Mucosa of descending colon (tissue), 3 donors: Measurements from ENCODE around the gene CCM2L. TPM values are rescaled to one million over a fixed set of nuclear protein-coding genes. Genes with fewer than 3 reads are reported as not detected.

ENCODE experiments used
- ATAC-seq: fragments of 200-7000 bp; cut with Tn5 transposase; one replicate; pipeline ENCODE4 v1.9.1; 2020; ENCODE audit warnings: mild to moderate bottlenecking, moderate library complexity
- DNase-seq, 3 donors: peaks; one replicate each; pipeline ENCODE4 v3.0.0-alpha.2; 2020
- H3K36me3 ChIP-seq: fragments of 200-600 bp; one replicate; pipeline ENCODE4 v1.8.0; 2021; ENCODE audit warnings: low read depth, mild to moderate bottlenecking
- H3K4me1 ChIP-seq: fragments of 200-600 bp; one replicate; pipeline ENCODE4 v1.8.0; 2021; ENCODE audit warnings: low read depth, mild to moderate bottlenecking
- H3K4me3 ChIP-seq: fragments of 200-600 bp; one replicate; pipeline ENCODE4 v1.8.0; 2021; ENCODE audit warnings: mild to moderate bottlenecking
- H3K9me3 ChIP-seq: fragments of 200-600 bp; one replicate; pipeline ENCODE4 v1.8.0; 2021; ENCODE audit warnings: mild to moderate bottlenecking
- CTCF ChIP-seq: fragments of 200-600 bp; IDR thresholded peaks from one replicate; pipeline ENCODE4 v1.8.0; 2022; ENCODE audit warnings: antibody characterized with exemption, mild to moderate bottlenecking
- intact Hi-C, 2 donors: fragments of 100-400 bp; cut with DNase I in 1 of 2; cut with micrococcal nuclease in 1 of 2; formaldehyde crosslinking; loops; one replicate each; pipeline versions ENCODE4 v1.11.0 to v1.11.1; 2022; cut with DNase I, micrococcal nuclease
- total RNA-seq, 3 donors: library from RNA; stranded (reverse); fragmentation: NEBNext Ultra II Directional in 2 of 3; extraction: Animal tissue kit (Norgen Biotek cat#: 25700) in 2 of 3; gene quantifications; one replicate each; pipeline versions ENCODE4 v1.2.1 to v1.2.4, GENCODE V29; 2021 to 2023
- donor health status: DM: no; HTN: no; CAD: no; lungs with moderate emphysema.
- donor health status: DM: no; HTN: no; CAD: no.
- donor health status: DM: no; HTN: yes; CAD: no.

CCM2L gene
- total RNA-seq, 3 donors from 2014 or later = 1.2 to 3.7 (median 1.8) TPM

GRCh38 chr20:32006053-32006452 lies 4.2 kb upstream of the CCM2L start:
- DNase-seq (no peak), ATAC-seq (no peak)
- H3K4me1 ChIP-seq = no peaks in the 10 kb centered on the region

GRCh38 chr20:32006841-32007786 lies 3.1 kb upstream of the CCM2L start:
- TF ChIP-seq CTCF = no peak
- DNase-seq = no peak
- Histone ChIP-seq H3K9me3 (no peaks in the 10 kb centered on the region), H3K36me3 (no peaks in the 10 kb centered on the region), H3K4me1 (no peaks in the 10 kb centered on the region), H3K4me3 (no peak overlapping the region)
- intact Hi-C loops = no loop called here
- no peak for ATAC-seq

More at GRCh38 chr20:32006053-32006452, 4.2 kb upstream of the CCM2L start:
- no peak overlapping the region for H3K4me3 ChIP-seq
- no peaks in the 10 kb centered on the region for H3K36me3 ChIP-seq
- intact Hi-C loops = no loop called here
- no peaks in the 10 kb centered on the region for H3K9me3 ChIP-seq
- no peak for TF ChIP-seq CTCF

- Histone ChIP-seq H3K9me3 (no peaks in the 10 kb centered on the region), H3K36me3 (no peaks in the 10 kb centered on the region), H3K4me3 (no peak overlapping the region), H3K4me1 (no peaks in the 10 kb centered on the region)
- DNase-seq = peak in 1 of 3 donors; percentile 10
- ATAC-seq = no peak
- TF ChIP-seq CTCF = no peak
- intact Hi-C loops = no loop called here
These were observed 2.2 kb upstream of the CCM2L start for GRCh38 chr20:32007787-32008616.

- Histone ChIP-seq H3K9me3 (no peaks in the 10 kb centered on the region), H3K36me3 (no peaks in the 10 kb centered on the region), H3K4me1 (no peaks in the 10 kb centered on the region), H3K4me3 (no peak overlapping the region)
- DNase-seq (no peak), ATAC-seq (no peak)
- TF ChIP-seq CTCF = no peak
- intact Hi-C loops = no loop called here
These were observed 674 bp upstream of the CCM2L start for GRCh38 chr20:32009564-32009963.

DNA sequence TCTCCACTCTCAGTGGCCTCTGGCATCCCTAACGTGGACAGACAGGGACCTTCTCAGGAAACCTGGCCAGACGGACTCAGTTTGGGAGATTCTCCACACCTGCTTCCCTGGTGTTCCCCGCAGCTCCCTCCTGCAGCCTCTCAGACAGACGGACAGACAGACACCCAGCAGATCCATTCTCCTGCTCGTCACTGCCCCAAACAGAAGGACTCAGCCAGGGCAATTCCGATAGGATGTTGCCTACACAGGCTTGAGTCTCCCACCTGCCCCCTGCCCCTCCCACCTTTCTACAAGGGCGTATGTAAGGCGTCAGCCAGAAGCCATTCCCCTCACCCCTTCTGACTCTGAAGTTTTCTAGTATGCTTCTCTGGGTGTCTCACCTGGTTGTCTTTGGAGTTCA lies 428 bp downstream of the CCM2L start:
- no peak for ATAC-seq
- H3K9me3 ChIP-seq = no peaks in the 10 kb centered on the region
- intact Hi-C loops = no loop called here
- DNase-seq = no peak
- no peak overlapping the region for H3K4me3 ChIP-seq
- H3K36me3 ChIP-seq = no peaks in the 10 kb centered on the region
- TF ChIP-seq CTCF = no peak
- no peaks in the 10 kb centered on the region for H3K4me1 ChIP-seq
